Endothelial cell of umbilical vein (primary cell): ENCODE data around the gene IQSEC2. TPM values are rescaled to one million over a fixed set of nuclear protein-coding genes. Genes with fewer than 3 reads are reported as not detected.

Experiments used
- BruUV-seq: library from RNA; stranded (reverse); fragments of 400-500 nt; replicated peaks from 2 replicates; lab custom pipeline; 2021; lab: Mats Ljungman, UMichigan
- CTCF ChIA-PET: fragments of 300-600, 350-600 bp; sonication (Branson Sonifier 250); formaldehyde crosslinking; loops from one replicate; lab custom pipeline; 2021; ENCODE audit warnings: antibody characterized with exemption, inconsistent platforms; lab: Charles Lee
- POLR2A ChIA-PET: fragments of 300-600, 350-600 bp; sonication (Branson Sonifier 250); formaldehyde crosslinking; loops from one replicate; lab custom pipeline; 2021; ENCODE audit warnings: antibody characterized with exemption, inconsistent platforms; lab: Charles Lee
- DNase-seq: peaks from one replicate; pipeline ENCODE4 v3.0.0-alpha.2; 2011; ENCODE audit warnings: low read depth, low spot score
- FAIRE-seq: peaks from 2 replicates; lab custom pipeline; 2011; peaks lifted over from hg19 to GRCh38; lab: Jason Lieb, UNC
- H2AFZ ChIP-seq: 2 replicates; pipeline ENCODE4 v1.6.0; 2012; ENCODE audit warnings: low read depth, low read length, control low read depth, inconsistent platforms
- H3K27ac ChIP-seq: 2 replicates; pipeline ENCODE4 v1.5.1; 2011; ENCODE audit warnings: low read depth, mild to moderate bottlenecking, control low read depth, low read length, moderate library complexity; ENCODE audit not compliant: insufficient read depth
- H3K27me3 ChIP-seq, 2 experiments: 2 replicates each; pipeline versions ENCODE4 v1.6.0 to v1.6.1; 2011; ENCODE audit warnings: low read length in 2 of 2, mixed read lengths in 1 of 2; ENCODE audit not compliant: control insufficient read depth in 2 of 2, insufficient read depth in 2 of 2
- H3K36me3 ChIP-seq, 2 experiments: 2 replicates in 1 of 2; 3 replicates in 1 of 2; pipeline ENCODE4 v1.5.1; 2011; ENCODE audit warnings: low read length in 2 of 2, mild to moderate bottlenecking in 1 of 2, moderate library complexity in 1 of 2; ENCODE audit not compliant: control insufficient read depth in 2 of 2, insufficient read depth in 2 of 2; ENCODE audit errors: extremely low read depth in 1 of 2
- H3K4me1 ChIP-seq: 3 replicates; pipeline ENCODE4 v1.5.1; 2011; ENCODE audit warnings: mild to moderate bottlenecking, low read length; ENCODE audit not compliant: control insufficient read depth, insufficient read depth; ENCODE audit errors: extremely low read depth
- H3K4me2 ChIP-seq: 2 replicates; pipeline ENCODE4 v1.6.1; 2011; ENCODE audit warnings: low read length, control low read depth, mixed read lengths; ENCODE audit not compliant: insufficient read depth
- H3K4me3 ChIP-seq, 3 experiments: fragments of 200-600 bp in 1 of 3; sonication (generic), shearing (Covaris generic) in 1 of 3; replicated peaks in 1 of 3; 2 replicates each; pipeline ENCODE4 v1.5.1; 2011 to 2016; ENCODE audit warnings: control low read depth in 3 of 3, low read length in 3 of 3, mild to moderate bottlenecking in 2 of 3, inconsistent platforms in 1 of 3, low read depth in 1 of 3, moderate library complexity in 1 of 3; ENCODE audit not compliant: insufficient read depth in 1 of 3
- H3K79me2 ChIP-seq: 2 replicates; pipeline ENCODE4 v1.6.0; 2012; ENCODE audit warnings: low read length, inconsistent platforms; ENCODE audit not compliant: control insufficient read depth, insufficient read depth
- H3K9ac ChIP-seq: replicated peaks from 2 replicates; pipeline ENCODE3; 2011; ENCODE audit warnings: low read length, control low read depth; ENCODE audit not compliant: insufficient read depth; ENCODE audit errors: extremely low read depth
- H3K9me1 ChIP-seq: replicated peaks from 3 replicates; pipeline ENCODE4 v1.6.0; 2011; ENCODE audit warnings: mild to moderate bottlenecking, low read length; ENCODE audit not compliant: control insufficient read depth, insufficient read depth; ENCODE audit errors: extremely low read depth
- H3K9me3 ChIP-seq: replicated peaks from 2 replicates; pipeline ENCODE4 v1.5.1; 2012; ENCODE audit warnings: low read length, inconsistent platforms; ENCODE audit not compliant: control insufficient read depth, insufficient read depth
- H4K20me1 ChIP-seq: replicated peaks from 2 replicates; pipeline ENCODE3; 2011; ENCODE audit warnings: mild to moderate bottlenecking, low read length; ENCODE audit not compliant: control insufficient read depth, insufficient read depth; ENCODE audit errors: extremely low read depth
- CTCF ChIP-seq, 2 donors: IDR thresholded peaks; 1 replicate in 1 of 2; 2 replicates in 1 of 2; pipeline ENCODE4 v1.5.1; 2011; ENCODE audit warnings: low read length in 2 of 2, mild to moderate bottlenecking in 2 of 2, moderate library complexity in 2 of 2, control low read depth in 1 of 2, inconsistent platforms in 1 of 2, low read depth in 1 of 2; ENCODE audit not compliant: insufficient read depth in 1 of 2; ENCODE audit errors: extremely low read depth in 1 of 2
- EZH2 ChIP-seq: IDR thresholded peaks from 2 replicates; pipeline ENCODE4 v1.6.1; 2012; ENCODE audit warnings: borderline replicate concordance, low read depth, mild to moderate bottlenecking, moderate library complexity, low read length, inconsistent platforms; ENCODE audit not compliant: severe bottlenecking
- FOS ChIP-seq: IDR thresholded peaks from 2 replicates; pipeline ENCODE4 v1.6.1; 2011; ENCODE audit warnings: mild to moderate bottlenecking, low read length, moderate library complexity, borderline replicate concordance; ENCODE audit not compliant: insufficient read depth
- JUN ChIP-seq: IDR thresholded peaks from 2 replicates; pipeline ENCODE4 v1.6.1; 2011; ENCODE audit warnings: borderline replicate concordance, low read depth; ENCODE audit not compliant: insufficient read length, insufficient read depth
- MAX ChIP-seq: IDR thresholded peaks from 2 replicates; pipeline ENCODE4 v1.6.1; 2011; ENCODE audit not compliant: insufficient read depth, insufficient read length
- POLR2AphosphoS5 ChIP-seq: IDR thresholded peaks from 2 replicates; pipeline ENCODE4 v1.6.1; 2012; ENCODE audit warnings: low read depth, mild to moderate bottlenecking, control low read depth, low read length, moderate library complexity; ENCODE audit not compliant: insufficient read depth
- dilution Hi-C: fragments of 300-500 bp; cut with MboI; formaldehyde crosslinking; loops from one replicate; pipeline ENCODE4 v1.15.0; 2019; ENCODE audit warnings: low sequenced_read_pairs; ENCODE audit not compliant: extremely low pct_ligation_motif_present
- intact Hi-C: fragments of 100-400 bp; cut with micrococcal nuclease; formaldehyde crosslinking; loops from one replicate; pipeline ENCODE4 v1.10.0; 2022
- polyA plus RNA-seq, 4 experiments: library from polyadenylated mRNA; depleted of rRNA in 3 of 4; stranded (reverse) in 3 of 4; unstranded in 1 of 4; fragments of >200 nt; gene quantifications; 2 replicates each; pipeline versions ENCODE4 v1.2.1 to v1.2.3, GENCODE V29; 2011 to 2012; ENCODE audit warnings: missing spikeins in 1 of 4
- total RNA-seq: library from RNA; stranded (reverse); gene quantifications from 2 replicates; pipeline ENCODE4 v1.2.3, GENCODE V29; 2021

IQSEC2 gene
- total and polyA plus RNA-seq, 2 donors (not counting 3 experiments of a cell fraction or from before 2014, with no cell fraction given), result 5.4 to 9.9 TPM

- CTCF ChIA-PET, result no interaction called here
- Histone ChIP-seq H4K20me1 (no peaks in the 10 kb centered on the region), H2AFZ (peak overlapping the region; percentile 55)
Measured at GRCh38 chrX:53223955-53224859, 57.2 kb downstream of the IQSEC2 start.

GRCh38 chrX:53223068-53223693 is 58.2 kb downstream of the IQSEC2 start:
- Histone ChIP-seq H3K27ac (no peak overlapping the region), H3K9me3 (no peaks in the 10 kb centered on the region), H3K4me2 (peak overlapping the region; percentile 80), H2AFZ (no peak overlapping the region), H3K9ac (peak overlapping the region; percentile 87), H3K4me1 (peaks cover 14% of the 10 kb centered on the region), H3K4me3 (peak overlapping the region in 2 of 3 experiments; percentile 71 to 88), H4K20me1 (no peaks in the 10 kb centered on the region), H3K36me3 (peaks cover 0 to 2% of the 10 kb centered on the region in 2 experiments), H3K27me3 (no peaks in the 10 kb centered on the region), H3K9me1 (no peaks in the 10 kb centered on the region), H3K79me2 (peaks cover 50% of the 10 kb centered on the region)
- peak; percentile 31 for FAIRE-seq
- DNase-seq, result no peak
- ChIA-PET CTCF (no interaction called here), POLR2A (no interaction called here)
- TF ChIP-seq EZH2, result no peak
- TF ChIP-seq MAX, result no peak
- TF ChIP-seq CTCF (IDR thresholded peaks at IDR 0.05; ENCODE audit: extremely low read depth in 1 of 2, insufficient read depth in 1 of 2, low read depth in 1 of 2, low read length in 2 of 2), result no peak
- TF ChIP-seq JUN, result no peak
- BruUV-seq, result no TSS peak
- intact Hi-C loops (no loop called here), dilution Hi-C loops (no loop called here)

More at GRCh38 chrX:53223955-53224859, 57.2 kb downstream of the IQSEC2 start:
- Histone ChIP-seq H3K27me3 (no peaks in the 10 kb centered on the region), H3K4me3 (peak overlapping the region; percentile 70 to 88 (median 71)), H3K9me1 (no peaks in the 10 kb centered on the region), H3K9me3 (no peaks in the 10 kb centered on the region), H3K79me2 (peaks cover 50% of the 10 kb centered on the region), H3K36me3 (no peaks in the 10 kb centered on the region), H3K4me1 (peaks cover 14% of the 10 kb centered on the region), H3K9ac (peak overlapping the region; percentile 87), H3K27ac (peak overlapping the region; percentile 91), H3K4me2 (peak overlapping the region; percentile 80)
- dilution Hi-C loops, result no loop called here
- intact Hi-C loops, result no loop called here
- POLR2A ChIA-PET, result no interaction called here
- FAIRE-seq (peak; percentile 83), DNase-seq (peak; percentile 47)
- TF ChIP-seq JUN (peak; percentile 25), FOS (peak; percentile 78), MAX (no peak), POLR2AphosphoS5 (no peak)
- TSS peak; percentile 88 for BruUV-seq
